ENCODE measurements around the gene CHCT1.
"Not testable (repeated sequence)": the region's sequence is repeated elsewhere in the genome, so short reads cannot be mapped to it uniquely, and the experiment has no call there.

The CHCT1 gene

GRCh38 chr17:60433021-60433997 is 11.0 kb downstream of the CHCT1 start:
- H3K4me1 ChIP-seq (ENCODE audit: insufficient read depth, insufficient read length); H3K4me3 ChIP-seq (ENCODE audit: insufficient read length, low read depth); DNase-seq (ENCODE audit: low read depth, low spot score); H3K9ac ChIP-seq (ENCODE audit: insufficient read length, low read depth); H3K27me3 ChIP-seq (ENCODE audit: insufficient read depth, insufficient read length); H3K36me3 ChIP-seq (ENCODE audit: insufficient read depth, insufficient read length, low read length): not testable (repeated sequence)
- H3K9me3 ChIP-seq (ENCODE audit: insufficient read depth, low read length) = peaks cover 20% of the 10 kb centered on the region; the same call in 1 of the 2 replicates

DNA sequence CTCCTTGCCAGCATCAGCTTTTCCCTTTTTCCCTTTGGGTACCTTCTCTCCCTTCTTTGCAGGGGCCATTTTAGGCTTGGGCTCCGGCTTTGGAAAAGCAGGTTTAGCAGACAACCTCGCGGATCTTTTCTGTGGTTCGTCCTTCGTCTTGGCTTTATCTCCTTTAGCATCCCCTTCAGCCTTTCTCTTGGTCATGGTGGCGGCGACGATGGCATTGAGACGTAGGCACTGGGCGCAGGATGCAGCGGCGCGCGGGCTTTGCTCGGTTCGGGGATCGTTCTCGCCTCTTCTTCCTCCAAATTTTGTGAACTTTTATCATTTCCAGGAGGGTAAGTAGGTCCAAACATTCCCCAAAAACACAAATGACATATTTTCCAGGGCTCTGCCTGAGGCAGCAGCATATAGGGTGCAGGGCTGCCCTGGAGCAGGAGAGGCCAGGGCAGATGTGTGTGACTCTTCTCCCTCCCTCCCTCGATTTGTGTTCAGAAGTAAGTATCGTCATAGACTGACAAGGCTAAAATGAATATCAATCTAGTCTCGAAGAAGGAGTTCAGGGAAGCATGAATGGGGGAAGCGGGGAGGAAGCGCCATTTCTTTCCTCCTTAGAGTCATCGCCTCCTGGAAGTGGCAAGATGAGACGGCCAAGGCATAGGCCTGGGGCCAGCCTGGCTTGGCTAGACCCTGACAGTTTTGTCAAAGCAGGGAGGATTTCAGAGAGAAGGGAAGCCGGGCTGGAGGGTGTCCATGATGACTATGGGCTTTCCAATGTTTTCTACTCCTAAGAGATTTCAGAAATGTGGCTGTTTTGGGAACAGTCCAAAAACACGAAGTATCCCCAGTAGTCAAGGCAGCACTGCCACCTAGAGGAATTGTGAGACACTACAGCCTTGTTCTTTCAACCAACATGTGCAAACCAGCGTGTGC is 13.2 kb downstream of the CHCT1 start:
- Histone ChIP-seq H3K27me3 (ENCODE audit: insufficient read depth, insufficient read length) (no peaks in the 10 kb centered on the region), H3K4me3 (ENCODE audit: insufficient read length, low read depth) (no peak overlapping the region), H3K4me1 (ENCODE audit: insufficient read depth, insufficient read length) (no peaks in the 10 kb centered on the region), H3K9me3 (ENCODE audit: insufficient read depth, low read length) (peaks cover 20% of the 10 kb centered on the region; the same call in 1 of the 2 replicates), H3K36me3 (ENCODE audit: insufficient read depth, insufficient read length, low read length) (no peaks in the 10 kb centered on the region), H3K9ac (ENCODE audit: insufficient read length, low read depth) (no peak overlapping the region)
- peak; percentile 55 for DNase-seq (ENCODE audit: low read depth, low spot score)
- no peak for TF ChIP-seq SUZ12 (IDR thresholded peaks at IDR 0.05; ENCODE audit: extremely low read depth, insufficient read depth, insufficient read length)

- no peak for TF ChIP-seq YY1 (IDR thresholded peaks at IDR 0.05; ENCODE audit: insufficient read depth, insufficient read length)
- TF ChIP-seq ZNF274 (IDR thresholded peaks at IDR 0.05; ENCODE audit: low read depth, low read length) = no peak
- TF ChIP-seq SUZ12 (IDR thresholded peaks at IDR 0.05; ENCODE audit: extremely low read depth, insufficient read depth, insufficient read length) = no peak
- no peak for DNase-seq (ENCODE audit: low read depth, low spot score)
- Histone ChIP-seq H3K27me3 (ENCODE audit: insufficient read depth, insufficient read length) (no peaks in the 10 kb centered on the region), H3K9me3 (ENCODE audit: insufficient read depth, low read length) (peaks cover 18% of the 10 kb centered on the region; the same call in 1 of the 2 replicates), H3K9ac (ENCODE audit: insufficient read length, low read depth) (no peak overlapping the region), H3K4me3 (ENCODE audit: insufficient read length, low read depth) (no peak overlapping the region), H3K36me3 (ENCODE audit: insufficient read depth, insufficient read length, low read length) (no peaks in the 10 kb centered on the region), H3K4me1 (ENCODE audit: insufficient read depth, insufficient read length) (no peaks in the 10 kb centered on the region)
Observed at GRCh38 chr17:60436676-60437075, 14.4 kb downstream of the CHCT1 start.

DNA sequence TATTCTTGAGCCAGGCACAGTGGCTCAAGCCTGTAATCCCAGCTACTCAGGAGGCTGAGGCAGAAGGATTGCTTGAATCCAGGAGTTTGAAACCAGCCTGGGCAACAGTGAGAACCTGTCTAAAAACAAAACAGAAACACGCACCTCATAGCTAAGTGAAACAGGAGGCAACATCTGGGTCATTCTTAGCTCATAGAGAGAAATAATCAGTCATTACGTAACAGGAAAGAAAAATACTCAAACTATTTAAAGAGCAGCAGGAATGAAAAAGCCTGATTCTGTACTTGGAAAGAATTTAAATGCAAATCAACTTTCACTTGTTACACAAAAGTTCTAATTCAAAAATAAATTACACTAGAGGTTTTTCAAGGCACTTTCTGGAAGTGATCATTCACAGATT is 17.2 kb downstream of the CHCT1 start:
- H3K4me1 ChIP-seq (ENCODE audit: insufficient read depth, insufficient read length) = no peaks in the 10 kb centered on the region
- H3K4me3 ChIP-seq (ENCODE audit: insufficient read length, low read depth) = no peak overlapping the region
- no peak for DNase-seq (ENCODE audit: low read depth, low spot score)
- H3K36me3 ChIP-seq (ENCODE audit: insufficient read depth, insufficient read length, low read length) = no peaks in the 10 kb centered on the region
- TF ChIP-seq ZNF274 (IDR thresholded peaks at IDR 0.05; ENCODE audit: low read depth, low read length) (no peak), SUZ12 (IDR thresholded peaks at IDR 0.05; ENCODE audit: extremely low read depth, insufficient read depth, insufficient read length) (no peak), YY1 (IDR thresholded peaks at IDR 0.05; ENCODE audit: insufficient read depth, insufficient read length) (no peak)
- no peak overlapping the region for H3K9ac ChIP-seq (ENCODE audit: insufficient read length, low read depth)
- no peaks in the 10 kb centered on the region for H3K9me3 ChIP-seq (ENCODE audit: insufficient read depth, low read length)
- H3K27me3 ChIP-seq (ENCODE audit: insufficient read depth, insufficient read length) = no peaks in the 10 kb centered on the region

GRCh38 chr17:60442271-60443173 is 20.2 kb downstream of the CHCT1 start:
- no peak overlapping the region for H3K4me3 ChIP-seq (ENCODE audit: insufficient read length, low read depth)
- TF ChIP-seq SUZ12 (IDR thresholded peaks at IDR 0.05; ENCODE audit: extremely low read depth, insufficient read depth, insufficient read length) = no peak
- no peak for TF ChIP-seq ZNF274 (IDR thresholded peaks at IDR 0.05; ENCODE audit: low read depth, low read length)
- no peak for TF ChIP-seq YY1 (IDR thresholded peaks at IDR 0.05; ENCODE audit: insufficient read depth, insufficient read length)
- no peak for DNase-seq (ENCODE audit: low read depth, low spot score)
- H3K9me3 ChIP-seq (ENCODE audit: insufficient read depth, low read length) = no peaks in the 10 kb centered on the region
- H3K4me1 ChIP-seq (ENCODE audit: insufficient read depth, insufficient read length) = no peaks in the 10 kb centered on the region
- H3K27me3 ChIP-seq (ENCODE audit: insufficient read depth, insufficient read length) = no peaks in the 10 kb centered on the region
- peaks cover 16% of the 10 kb centered on the region for H3K36me3 ChIP-seq (ENCODE audit: insufficient read depth, insufficient read length, low read length)
- no peak overlapping the region for H3K9ac ChIP-seq (ENCODE audit: insufficient read length, low read depth)

GRCh38 chr17:60443713-60444112 is 21.4 kb downstream of the CHCT1 start:
- no peak overlapping the region for H3K4me3 ChIP-seq (ENCODE audit: insufficient read length, low read depth)
- no peak for TF ChIP-seq SUZ12 (IDR thresholded peaks at IDR 0.05; ENCODE audit: extremely low read depth, insufficient read depth, insufficient read length)
- TF ChIP-seq YY1 (IDR thresholded peaks at IDR 0.05; ENCODE audit: insufficient read depth, insufficient read length) = no peak
- no peak for TF ChIP-seq ZNF274 (IDR thresholded peaks at IDR 0.05; ENCODE audit: low read depth, low read length)
- no peak for DNase-seq (ENCODE audit: low read depth, low spot score)
- no peaks in the 10 kb centered on the region for H3K4me1 ChIP-seq (ENCODE audit: insufficient read depth, insufficient read length)
- no peaks in the 10 kb centered on the region for H3K27me3 ChIP-seq (ENCODE audit: insufficient read depth, insufficient read length)
- no peak overlapping the region for H3K9ac ChIP-seq (ENCODE audit: insufficient read length, low read depth)
- peaks cover 21% of the 10 kb centered on the region for H3K36me3 ChIP-seq (ENCODE audit: insufficient read depth, insufficient read length, low read length)
- no peaks in the 10 kb centered on the region for H3K9me3 ChIP-seq (ENCODE audit: insufficient read depth, low read length)

All from NT2/D1 (cell line).